NB4 (cell line): Measurements from ENCODE around the gene TLR8.
A peak's percentile ranks its signal among the peaks of the same experiment; 100 is the strongest.

Source experiments
- DNase-seq: peaks from one replicate; pipeline ENCODE4 v3.0.0; 2010; ENCODE audit warnings: low read depth
- H3K4me3 ChIP-seq: one replicate; pipeline ENCODE4 v1.5.1; 2011; ENCODE audit warnings: mild to moderate bottlenecking, low read depth, low read length, moderate library complexity
- MYC ChIP-seq: IDR thresholded peaks from 2 replicates; pipeline ENCODE4 v1.6.1; 2011; ENCODE audit warnings: low read depth, low read length
- POLR2A ChIP-seq: IDR thresholded peaks from 2 replicates; pipeline ENCODE4 v1.6.1; 2011; ENCODE audit warnings: mild to moderate bottlenecking; ENCODE audit not compliant: insufficient read length; ENCODE audit errors: extremely low read depth
- TF ChIP-seq, protein P1 (sequence below): IDR thresholded peaks from 2 replicates; pipeline ENCODE4 v1.6.1; 2011; ENCODE audit warnings: low read depth, low read length
- TF ChIP-seq, protein P2 (sequence below): IDR thresholded peaks from one replicate; pipeline ENCODE4 v1.5.1; 2012; ENCODE audit warnings: low read depth, low read length

The TLR8 gene

DNA sequence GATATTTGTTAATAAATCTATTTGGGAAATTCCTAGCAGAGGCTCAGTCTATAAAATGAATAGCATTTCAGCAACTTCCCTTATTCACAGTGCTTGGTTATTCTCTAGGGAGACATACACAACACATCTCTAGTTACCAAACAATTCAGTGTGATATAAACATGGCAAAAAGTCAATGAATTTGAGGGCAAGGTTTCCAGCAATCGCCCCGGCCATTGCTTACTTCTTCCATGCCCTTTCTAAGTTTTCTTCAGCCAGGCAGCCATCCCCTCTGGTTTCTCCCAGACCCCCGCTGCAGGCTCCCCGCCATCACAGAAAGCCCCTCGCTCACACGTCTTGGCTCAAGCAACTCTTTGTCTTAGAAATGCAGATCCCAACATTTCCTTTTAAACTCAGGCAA is 35.2 kb upstream of the TLR8 start:
- no peak overlapping the region for H3K4me3 ChIP-seq
- DNase-seq = peak; percentile 6
- TF ChIP-seq MYC = no peak
- TF ChIP-seq POLR2A = no peak
- TF ChIP-seq, protein P1, sequence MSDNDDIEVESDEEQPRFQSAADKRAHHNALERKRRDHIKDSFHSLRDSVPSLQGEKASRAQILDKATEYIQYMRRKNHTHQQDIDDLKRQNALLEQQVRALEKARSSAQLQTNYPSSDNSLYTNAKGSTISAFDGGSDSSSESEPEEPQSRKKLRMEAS = no peak
- TF ChIP-seq, protein P2, sequence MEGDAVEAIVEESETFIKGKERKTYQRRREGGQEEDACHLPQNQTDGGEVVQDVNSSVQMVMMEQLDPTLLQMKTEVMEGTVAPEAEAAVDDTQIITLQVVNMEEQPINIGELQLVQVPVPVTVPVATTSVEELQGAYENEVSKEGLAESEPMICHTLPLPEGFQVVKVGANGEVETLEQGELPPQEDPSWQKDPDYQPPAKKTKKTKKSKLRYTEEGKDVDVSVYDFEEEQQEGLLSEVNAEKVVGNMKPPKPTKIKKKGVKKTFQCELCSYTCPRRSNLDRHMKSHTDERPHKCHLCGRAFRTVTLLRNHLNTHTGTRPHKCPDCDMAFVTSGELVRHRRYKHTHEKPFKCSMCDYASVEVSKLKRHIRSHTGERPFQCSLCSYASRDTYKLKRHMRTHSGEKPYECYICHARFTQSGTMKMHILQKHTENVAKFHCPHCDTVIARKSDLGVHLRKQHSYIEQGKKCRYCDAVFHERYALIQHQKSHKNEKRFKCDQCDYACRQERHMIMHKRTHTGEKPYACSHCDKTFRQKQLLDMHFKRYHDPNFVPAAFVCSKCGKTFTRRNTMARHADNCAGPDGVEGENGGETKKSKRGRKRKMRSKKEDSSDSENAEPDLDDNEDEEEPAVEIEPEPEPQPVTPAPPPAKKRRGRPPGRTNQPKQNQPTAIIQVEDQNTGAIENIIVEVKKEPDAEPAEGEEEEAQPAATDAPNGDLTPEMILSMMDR = no peak

DNA sequence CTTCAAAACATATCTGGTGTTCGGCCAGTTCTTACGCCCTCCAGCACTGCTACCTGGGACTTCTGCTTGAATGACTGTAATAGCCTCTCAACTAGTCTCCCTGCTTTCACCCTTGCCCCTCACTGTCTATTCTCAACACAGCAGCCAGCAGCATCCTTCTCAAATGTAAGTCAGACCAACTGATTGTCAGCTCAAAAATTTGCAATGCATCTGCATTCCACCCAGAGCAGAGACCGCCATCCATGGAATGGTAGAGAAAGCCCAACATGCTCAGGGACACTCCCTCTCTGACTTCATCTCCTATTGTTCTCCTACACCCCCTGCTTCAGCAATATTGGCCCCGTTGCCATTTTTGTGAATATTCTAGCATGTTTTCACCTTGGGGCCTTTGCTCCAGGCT is 33.7 kb upstream of the TLR8 start:
- H3K4me3 ChIP-seq = no peak overlapping the region
- TF ChIP-seq, protein P2 = no peak
- TF ChIP-seq, protein P1 = no peak
- no peak for TF ChIP-seq POLR2A
- TF ChIP-seq MYC = no peak
- DNase-seq = no peak

DNA sequence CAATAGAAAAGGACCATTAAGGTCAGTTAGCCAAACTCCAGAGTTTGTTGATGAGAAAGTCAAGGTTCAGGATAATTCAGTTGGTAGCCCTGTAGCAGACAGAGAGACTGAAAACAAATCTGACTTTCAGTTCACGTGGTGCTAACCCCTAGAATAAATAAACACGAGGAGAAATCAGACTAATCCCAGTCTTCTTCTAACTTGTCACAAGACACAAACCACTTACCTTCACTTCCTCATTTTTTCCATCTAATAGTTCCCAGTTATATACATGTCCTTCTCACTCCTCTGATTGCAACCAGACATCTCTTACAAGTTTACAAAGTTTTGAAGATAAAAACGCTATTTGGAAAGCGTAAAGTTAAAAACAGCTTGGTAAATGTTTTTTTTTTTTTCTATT is 31.8 kb upstream of the TLR8 start:
- TF ChIP-seq, protein P1 = no peak
- TF ChIP-seq MYC (no peak), POLR2A (no peak)
- TF ChIP-seq, protein P2 = no peak
- H3K4me3 ChIP-seq = no peak overlapping the region
- DNase-seq = no peak

DNA sequence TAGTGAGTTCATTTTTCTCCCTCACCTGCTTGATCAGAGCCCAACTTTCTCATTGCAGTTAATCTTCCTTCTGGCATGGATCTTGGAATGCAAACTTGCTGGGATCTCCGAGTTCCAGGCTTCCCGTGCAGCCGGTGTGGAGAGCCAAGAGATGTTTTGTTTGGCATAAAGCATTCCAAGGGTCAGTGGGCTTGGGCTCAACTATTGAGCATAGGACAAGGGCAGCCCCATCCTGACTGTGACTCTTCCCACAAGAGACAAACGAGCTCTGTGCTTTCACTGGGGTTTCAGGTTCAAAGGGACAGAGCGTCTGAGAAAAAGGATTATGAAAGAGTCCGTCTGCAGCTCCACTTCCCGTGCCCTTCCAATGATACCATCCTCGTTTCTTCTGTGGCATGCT is 29.0 kb upstream of the TLR8 start:
- no peak overlapping the region for H3K4me3 ChIP-seq
- no peak for DNase-seq
- TF ChIP-seq MYC = no peak
- TF ChIP-seq POLR2A = no peak
- TF ChIP-seq, protein P2 = no peak
- TF ChIP-seq, protein P1 = no peak

DNA sequence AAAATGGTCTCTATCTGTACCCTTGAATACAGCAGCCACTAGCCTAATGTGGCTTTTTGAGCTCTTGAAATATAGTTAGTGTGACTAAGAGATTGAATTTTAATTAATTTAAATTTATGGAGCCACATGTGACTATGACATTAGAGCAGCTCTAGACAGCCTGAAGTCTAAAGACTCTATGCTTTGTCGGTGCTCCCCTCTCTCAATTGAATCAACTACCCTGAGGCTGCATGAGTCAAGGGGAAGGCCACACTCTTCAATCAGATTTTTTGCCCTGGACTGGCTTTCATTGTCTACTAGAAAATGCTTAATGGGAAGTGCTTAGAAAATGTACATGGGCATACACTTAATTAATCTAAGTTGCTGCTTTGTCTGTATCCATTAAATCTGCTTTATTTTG is 27.9 kb upstream of the TLR8 start:
- no peak for DNase-seq
- H3K4me3 ChIP-seq = no peak overlapping the region
- TF ChIP-seq POLR2A (no peak), MYC (no peak)
- TF ChIP-seq, protein P1 = no peak
- TF ChIP-seq, protein P2 = no peak

DNA sequence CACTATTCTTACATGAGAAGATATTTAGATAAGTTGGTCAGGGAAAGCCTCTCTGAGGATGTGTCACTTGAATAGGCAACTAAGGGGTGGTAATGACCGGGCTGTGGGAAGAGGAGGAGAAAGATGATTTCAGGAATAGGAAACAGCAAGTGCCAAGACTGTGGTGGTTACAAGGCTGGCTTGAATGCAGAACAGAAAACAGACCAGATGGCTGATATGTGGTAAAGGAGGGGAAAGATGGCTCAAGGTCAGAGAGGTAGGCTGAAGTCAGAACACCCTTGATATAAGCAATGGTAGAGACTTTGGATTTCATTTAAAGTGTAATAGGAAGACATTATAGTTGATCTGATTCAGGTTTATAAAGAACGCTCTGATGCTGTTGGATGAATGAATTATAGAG is 24.5 kb upstream of the TLR8 start:
- H3K4me3 ChIP-seq = no peak overlapping the region
- DNase-seq = no peak
- TF ChIP-seq MYC (no peak), POLR2A (no peak)
- TF ChIP-seq, protein P2 = no peak
- TF ChIP-seq, protein P1 = no peak
